Stimulated activated CD4-positive, alpha-beta T cell treated with anti-CD3 and anti-CD28 coated beads, Interleukin-15, amount 100 ng/mL, for 48 hours (primary cell): ENCODE data around the gene TMX3.

ENCODE experiments used
- DNase-seq, 2 donors: peaks; one replicate each; pipeline ENCODE4 v3.0.0-alpha.2; 2020; ENCODE audit warnings: low read depth in 2 of 2

The TMX3 gene

DNA sequence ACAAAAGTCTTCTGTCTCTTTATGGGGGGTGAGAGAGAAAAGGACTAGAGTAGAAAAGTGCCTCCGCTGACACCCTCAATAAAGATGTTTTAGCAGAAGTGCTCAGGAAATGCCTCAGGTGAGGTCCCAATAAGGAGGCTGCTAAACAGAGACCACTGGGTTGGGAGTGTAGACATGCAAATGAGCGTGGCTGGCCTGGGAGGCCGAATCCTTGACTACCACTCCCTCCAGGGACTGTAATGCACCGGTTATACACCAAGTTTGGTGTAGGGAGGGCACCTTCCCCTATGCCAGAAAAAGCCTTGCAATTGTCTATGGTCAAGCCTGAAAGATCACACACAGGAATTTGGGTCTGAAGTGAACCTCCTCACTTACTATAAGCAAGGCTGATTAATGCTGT is 1.8 kb downstream of the TMX3 start:
- DNase-seq: no peak

DNA sequence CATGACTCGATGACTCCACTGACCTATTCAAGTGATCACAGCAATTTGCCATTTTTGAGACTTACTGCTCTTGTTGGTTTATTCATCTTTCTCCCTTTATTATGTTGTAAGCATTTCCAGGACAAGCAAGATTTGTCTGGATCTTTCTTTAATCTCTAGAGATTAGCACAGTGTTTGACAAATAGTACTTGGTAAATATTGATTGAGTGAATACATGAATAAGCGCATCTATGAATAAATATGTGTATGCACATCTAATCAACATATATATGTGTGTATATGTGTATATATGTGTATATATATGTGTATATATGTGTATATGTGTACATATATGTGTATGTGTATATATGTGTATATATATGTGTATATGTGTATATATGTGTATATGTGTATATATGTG is 7.3 kb downstream of the TMX3 start:
- no peak for DNase-seq

GRCh38 chr18:68705119-68705518 is 9.8 kb downstream of the TMX3 start:
- no peak for DNase-seq

DNA sequence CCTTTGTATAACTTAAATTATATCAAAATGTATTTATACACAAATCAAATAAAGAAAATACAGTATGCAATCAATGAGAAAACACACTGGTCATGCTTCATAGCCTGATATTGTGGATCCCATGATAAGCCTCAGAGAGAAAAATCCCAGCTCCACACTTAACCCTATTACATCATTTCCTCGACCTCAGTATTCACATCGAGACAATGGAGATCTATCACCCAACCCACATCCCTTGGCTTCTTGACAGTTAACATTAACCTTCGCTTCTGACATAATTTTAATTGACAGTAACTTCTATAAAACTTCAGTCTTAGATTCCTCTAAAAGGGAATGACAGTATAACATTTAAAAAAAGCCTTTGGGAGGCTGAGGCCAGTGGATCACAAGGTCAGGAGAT is 11.6 kb downstream of the TMX3 start:
- no peak for DNase-seq

DNA sequence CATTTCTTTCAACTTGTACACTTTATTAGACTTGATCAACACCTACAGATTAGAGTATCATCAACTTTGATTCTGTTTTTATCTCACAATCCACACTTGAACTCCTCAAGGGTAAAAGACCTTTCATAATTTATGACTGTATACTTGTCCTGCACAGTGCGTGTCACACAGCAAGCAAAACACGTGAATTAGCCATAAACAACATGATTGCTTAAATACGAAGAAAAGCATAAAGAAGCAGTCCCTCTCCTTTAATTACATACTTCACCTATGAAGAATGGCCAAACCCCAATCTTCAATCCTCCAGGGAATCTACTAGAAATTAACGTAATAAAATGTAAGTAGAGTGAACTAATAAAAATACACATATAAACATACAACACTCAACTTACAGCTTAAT is 13.6 kb downstream of the TMX3 start:
- no peak for DNase-seq

DNA sequence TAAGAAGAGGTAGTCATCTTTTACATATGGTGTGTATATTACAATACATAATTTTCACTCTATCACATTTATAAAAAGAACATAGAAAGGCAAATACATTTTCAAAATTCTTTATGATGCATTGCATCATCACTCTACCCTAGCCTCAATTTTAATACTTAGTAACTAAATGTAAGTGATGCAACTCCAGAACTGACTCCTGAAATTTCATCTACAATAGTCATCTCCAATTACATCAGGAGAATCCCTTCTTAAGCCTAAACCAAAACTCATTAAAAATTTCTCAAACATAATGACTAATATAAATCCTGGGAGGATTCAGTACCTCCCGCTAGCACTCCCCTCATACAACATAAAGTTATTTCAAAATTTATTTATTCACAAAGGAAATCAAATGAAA is 15.9 kb downstream of the TMX3 start:
- DNase-seq: no peak

DNA sequence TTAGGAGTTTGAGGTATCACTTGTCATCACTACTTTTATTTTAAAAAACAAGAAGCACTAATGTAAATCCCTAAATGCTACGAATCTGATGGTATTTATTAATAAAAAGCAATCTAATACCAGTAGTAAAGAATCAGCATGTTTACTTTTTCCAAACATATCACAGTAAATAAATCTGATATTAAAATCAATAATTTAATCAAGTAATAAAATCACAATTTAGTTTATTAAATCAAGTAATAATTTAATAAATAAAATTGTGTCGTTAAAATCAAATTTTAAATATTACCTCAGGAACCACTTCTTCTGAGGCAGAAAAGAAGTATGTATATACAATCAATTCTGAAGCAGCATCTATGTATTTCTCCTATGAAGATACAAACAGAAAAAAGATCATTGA is 18.0 kb downstream of the TMX3 start:
- DNase-seq: no peak

- DNase-seq: no peak
These were observed 20.6 kb downstream of the TMX3 start for GRCh38 chr18:68694316-68694715.

DNA sequence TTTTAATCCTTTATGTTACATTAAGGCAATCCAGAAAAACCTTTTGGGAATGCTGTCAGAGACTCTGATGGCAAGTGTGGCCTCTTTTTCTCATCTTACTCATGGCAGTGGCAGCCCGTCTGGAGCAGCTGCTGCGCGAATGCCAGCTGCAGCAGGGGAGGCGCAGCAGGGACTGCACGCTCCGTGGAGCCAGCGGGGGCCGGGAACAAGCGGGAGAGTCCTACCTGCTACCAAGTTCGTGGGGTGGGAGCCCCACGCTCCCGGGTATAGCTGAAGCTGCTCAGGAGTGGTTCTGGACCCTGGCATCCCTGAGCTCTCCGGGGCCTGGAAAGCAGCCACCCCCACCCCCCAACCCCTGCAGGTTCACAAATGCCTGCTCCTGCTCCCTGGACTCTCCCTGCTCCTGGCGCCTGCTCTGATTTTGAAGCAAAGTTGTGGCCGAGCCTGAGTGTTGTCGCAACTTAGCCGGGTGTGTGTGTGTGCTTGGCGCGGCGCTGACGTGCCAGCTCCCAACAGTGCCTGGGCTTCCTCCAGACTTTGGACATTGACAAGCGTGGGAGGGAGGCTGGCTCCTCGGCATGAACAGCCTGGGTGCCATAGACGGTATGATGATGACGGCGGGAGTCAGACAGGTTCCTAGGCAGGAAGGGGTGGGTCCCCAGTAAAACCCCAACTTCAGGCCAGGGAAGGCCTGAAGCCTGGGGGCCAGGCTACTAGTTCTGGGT is 21.7 kb downstream of the TMX3 start:
- DNase-seq: no peak

DNA sequence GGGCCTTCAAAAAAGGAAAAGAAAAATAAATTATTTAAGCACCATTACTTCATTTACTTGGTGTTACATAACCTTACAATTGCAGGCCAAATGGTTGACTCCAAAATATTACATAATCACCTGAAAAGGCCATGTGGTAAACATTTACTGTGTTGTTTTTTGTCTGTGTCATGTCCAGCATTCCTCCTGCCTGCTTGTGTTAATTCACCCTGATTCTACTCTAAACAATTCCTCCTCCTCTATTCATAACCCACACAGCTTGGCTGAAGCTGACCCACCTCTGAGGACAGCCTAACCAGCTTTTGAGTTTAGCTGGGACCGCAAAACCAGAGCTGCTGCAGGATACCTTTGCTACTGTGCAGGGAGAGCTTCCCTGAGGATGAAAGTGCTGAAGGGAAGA is 35.4 kb downstream of the TMX3 start:
- DNase-seq: no peak

GRCh38 chr18:68676913-68677312 is 38.0 kb downstream of the TMX3 start:
- no peak for DNase-seq

GRCh38 chr18:68667121-68667520 is 47.8 kb downstream of the TMX3 start:
- DNase-seq: no peak

DNA sequence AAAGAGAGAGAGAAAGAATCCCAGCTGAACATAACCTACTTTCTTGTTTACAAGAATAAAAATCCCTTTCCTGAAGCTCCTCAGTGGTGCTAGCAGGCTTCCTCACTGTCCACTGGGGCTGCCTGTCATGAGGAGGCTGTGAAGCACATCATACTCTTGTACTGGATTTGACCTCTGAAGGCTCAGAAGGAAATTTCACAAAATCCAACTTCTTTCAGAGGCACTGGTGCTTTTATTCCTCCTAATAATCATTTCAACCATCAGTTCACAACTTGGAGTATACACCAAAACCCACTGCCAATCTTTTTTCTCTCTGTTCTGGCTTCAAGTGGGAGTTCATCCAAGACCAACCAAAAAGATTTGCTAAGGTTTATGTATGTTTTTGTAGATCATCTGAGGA is 48.5 kb downstream of the TMX3 start:
- DNase-seq: no peak

- no peak for DNase-seq
These were observed 49.3 kb downstream of the TMX3 start for GRCh38 chr18:68665628-68666027.

- DNase-seq: no peak
These were observed 52.2 kb downstream of the TMX3 start for GRCh38 chr18:68662754-68663153.

- no peak for DNase-seq
These were observed 54.3 kb downstream of the TMX3 start for GRCh38 chr18:68660354-68661183.

DNA sequence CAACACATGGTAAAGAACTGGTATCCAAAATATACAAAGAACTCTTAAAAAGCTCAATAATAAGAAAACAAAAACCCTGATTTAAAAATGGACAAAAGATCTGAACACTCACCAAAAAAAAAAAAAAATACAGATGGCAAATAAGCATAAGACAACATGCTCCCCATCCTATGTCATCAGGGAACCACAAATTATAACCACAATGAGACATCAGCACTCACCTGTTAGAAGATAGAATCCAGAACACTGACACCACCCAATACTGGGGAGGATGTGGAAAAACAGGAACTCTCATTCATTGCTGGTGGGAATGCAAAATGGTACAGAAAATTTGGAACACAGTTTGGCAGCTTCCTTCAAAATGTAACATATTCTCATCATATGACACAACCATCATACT is 66.7 kb downstream of the TMX3 start:
- no peak for DNase-seq

GRCh38 chr18:68642003-68642402 is 72.9 kb downstream of the TMX3 start:
- no peak for DNase-seq

- DNase-seq: no peak
These were observed 74.0 kb downstream of the TMX3 start for GRCh38 chr18:68640861-68641260.

GRCh38 chr18:68638613-68639012 is 76.3 kb downstream of the TMX3 start:
- no peak for DNase-seq

DNA sequence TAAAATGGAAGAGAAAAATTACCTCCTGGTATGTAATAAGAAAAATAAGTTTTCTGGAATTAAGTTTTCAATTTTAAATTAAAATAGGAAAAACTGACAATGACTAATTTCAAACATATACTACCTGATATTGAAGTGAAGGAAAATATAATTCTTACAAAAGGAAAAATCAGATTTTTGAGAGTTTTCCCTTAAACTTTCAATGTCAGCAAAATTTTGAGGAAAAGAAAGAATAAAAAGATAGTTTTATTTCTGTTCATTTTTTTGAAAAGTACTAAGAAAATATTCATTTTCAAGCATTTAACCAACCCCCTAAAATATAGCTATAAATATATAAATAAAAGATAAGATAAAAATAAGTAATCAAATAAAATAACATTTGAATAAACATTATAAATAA is 87.1 kb downstream of the TMX3 start:
- no peak for DNase-seq
